GM21447 (cell line): ENCODE data around the gene BCAS3.
A peak's percentile ranks its signal among the peaks of the same experiment; 100 is the strongest.

ENCODE experiments used
- ATAC-seq: cut with Tn5 transposase; IDR thresholded peaks from one replicate; pipeline ENCODE4 v1.9.1; 2021; ENCODE audit not compliant: unreplicated experiment

BCAS3 gene

GRCh38 chr17:61412143-61412859, 734.6 kb downstream of the BCAS3 start:
- ATAC-seq = peak; percentile 72

GRCh38 chr17:61412860-61413660, 735.4 kb downstream of the BCAS3 start:
- no peak for ATAC-seq

- ATAC-seq = no peak
These were observed 736.0 kb downstream of the BCAS3 start for GRCh38 chr17:61413661-61414126.

DNA sequence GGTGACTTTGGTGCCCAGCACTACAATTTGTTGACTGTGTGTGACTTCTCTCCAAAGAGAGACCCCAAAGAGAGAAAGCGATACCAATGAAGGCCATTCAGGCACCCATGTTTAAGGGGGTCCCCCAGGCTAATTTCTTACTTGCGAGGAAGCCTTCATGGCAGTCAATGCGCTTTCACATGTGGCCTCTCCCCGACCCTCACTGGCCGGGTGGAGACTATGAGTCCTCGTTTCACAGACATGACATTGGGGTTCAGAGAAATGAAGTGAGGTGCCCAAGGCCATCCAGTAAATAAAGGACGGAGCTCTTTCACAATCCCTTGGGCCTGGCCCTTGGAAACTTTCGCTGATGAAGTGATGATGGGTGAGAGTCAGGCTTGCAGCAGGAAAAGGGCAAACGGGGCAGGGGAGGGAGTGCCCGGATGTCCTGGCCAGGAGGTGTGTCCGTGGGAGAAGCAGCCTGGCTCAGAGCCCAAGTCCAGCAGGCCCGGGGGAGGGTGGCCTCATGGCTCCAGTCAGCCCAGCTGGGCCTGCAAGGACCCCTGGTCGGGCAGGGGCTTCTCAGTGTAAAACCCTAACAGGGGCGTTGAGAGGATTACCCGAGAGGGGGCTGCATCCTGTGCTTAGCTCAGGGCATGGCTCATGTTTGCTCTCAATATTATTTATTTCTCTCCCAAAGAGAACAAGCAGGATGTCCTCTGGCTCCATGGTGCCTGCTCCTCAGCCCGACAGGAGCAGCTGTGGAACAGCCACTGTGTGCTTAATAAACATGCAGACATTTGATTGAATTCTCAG, 736.7 kb downstream of the BCAS3 start:
- no peak for ATAC-seq

DNA sequence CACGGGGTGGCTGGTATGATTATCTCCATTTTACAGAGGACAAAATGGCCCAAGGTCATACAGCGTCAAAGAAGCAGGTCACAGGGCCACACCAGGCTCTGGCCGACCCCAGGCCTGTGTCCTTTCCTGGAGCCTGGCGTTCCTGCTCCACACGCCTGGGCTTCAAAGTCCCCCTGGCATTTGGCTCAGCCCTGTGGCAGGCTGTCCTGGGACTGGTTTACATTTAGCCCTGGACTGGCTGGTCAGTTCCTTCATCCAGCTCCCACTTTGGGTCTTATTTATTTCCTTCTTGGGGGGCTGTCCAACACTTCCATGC, 737.2 kb downstream of the BCAS3 start:
- ATAC-seq = no peak

- ATAC-seq = no peak
These were observed 737.9 kb downstream of the BCAS3 start for GRCh38 chr17:61415374-61416210.

DNA sequence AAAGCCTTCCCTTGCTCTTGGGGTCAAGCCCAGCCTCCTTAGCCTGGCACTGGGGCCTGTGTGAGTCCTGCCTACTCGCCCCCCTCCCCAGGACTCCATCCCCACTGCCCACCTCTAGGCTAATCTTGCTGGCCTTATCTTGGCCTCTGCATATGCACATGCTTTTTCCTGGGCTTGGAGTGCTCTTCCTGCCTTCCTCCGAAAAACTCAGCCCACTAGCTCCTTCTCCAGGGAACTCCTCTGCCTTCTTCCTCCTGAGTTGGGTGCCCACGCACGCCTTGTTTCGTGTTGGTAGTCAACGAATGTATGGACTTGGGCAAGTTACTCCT, 738.5 kb downstream of the BCAS3 start:
- ATAC-seq = no peak

GRCh38 chr17:61416540-61417363, 739.1 kb downstream of the BCAS3 start:
- ATAC-seq = no peak

- no peak for ATAC-seq
These were observed 740.8 kb downstream of the BCAS3 start for GRCh38 chr17:61418449-61418848.

DNA sequence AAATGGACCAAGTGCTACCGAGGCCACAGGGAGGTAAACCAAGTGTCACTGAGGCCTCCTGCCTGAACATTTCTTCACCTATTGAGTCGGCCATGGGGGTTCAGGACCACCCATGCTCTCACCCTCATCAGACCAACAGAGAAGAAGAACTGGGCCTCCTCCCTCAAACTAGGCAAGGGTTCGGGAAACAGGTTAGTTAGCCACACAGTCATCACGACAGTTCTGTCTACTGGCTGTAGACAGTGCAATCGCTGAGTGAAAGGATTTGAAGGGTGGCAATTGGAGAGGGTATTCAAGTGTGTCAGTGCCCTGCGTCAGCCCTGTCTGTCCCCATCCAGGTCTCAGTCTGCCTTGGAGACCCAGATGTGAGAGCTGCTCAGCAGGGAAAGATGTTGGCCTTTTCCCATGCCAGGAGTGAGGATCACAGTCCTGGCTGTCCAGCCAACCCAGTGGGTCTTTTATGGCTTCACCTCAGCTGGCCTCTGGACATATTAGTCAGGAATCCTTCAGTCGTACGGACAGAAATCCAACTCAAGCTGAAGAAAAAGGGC, 741.9 kb downstream of the BCAS3 start:
- ATAC-seq = no peak

- ATAC-seq = no peak
These were observed 742.4 kb downstream of the BCAS3 start for GRCh38 chr17:61420052-61420451.

DNA sequence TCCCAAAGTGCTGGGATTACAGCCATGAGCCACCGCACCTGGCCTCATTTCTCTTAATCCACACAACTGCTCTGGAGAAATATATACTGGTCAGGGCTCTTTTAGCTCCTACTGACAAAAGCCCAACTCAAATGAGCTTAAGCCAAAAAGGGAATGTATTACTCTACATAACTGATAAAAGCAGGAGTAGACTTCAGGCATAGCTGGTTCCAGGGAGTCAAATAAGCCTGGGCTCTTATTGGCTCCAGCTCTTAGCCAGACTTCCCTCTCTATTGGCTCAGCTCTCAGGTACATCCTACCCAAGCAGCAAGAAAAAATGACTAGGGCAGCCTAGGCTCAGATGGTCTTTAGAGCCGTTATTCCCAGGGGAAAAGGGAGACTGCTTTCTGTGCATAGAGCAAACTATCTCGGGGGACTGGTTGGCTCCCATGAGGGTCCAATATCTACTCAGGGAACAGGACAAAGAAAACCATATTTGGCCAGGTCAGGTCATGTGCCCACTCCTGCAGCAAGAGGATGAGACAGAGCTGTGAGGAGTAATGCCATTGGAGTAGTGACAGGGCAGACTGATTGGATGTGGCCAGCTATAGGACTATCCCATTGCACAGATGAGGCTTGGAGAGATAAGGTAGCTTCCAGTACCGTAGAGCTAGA, 743.2 kb downstream of the BCAS3 start:
- ATAC-seq = no peak

DNA sequence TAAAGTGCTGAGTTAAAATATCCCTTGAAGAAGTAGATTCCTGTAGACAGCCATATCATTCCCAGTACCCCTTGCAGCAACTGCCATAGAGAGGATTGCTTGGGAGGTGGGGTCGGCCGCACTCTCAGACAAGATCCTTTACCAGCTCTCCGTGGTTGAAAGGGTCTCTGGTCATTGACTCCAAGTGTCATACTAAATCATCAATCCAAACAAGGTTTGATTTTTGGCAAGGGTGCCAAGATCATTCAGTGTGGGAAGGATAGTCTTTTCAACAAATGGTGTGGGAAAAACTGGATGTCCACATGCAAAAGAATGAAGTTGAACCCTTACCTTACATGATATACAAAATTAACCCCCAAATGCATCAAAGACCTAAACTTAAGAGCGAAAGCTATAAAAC, 743.8 kb downstream of the BCAS3 start:
- no peak for ATAC-seq

GRCh38 chr17:61422116-61422799, 744.6 kb downstream of the BCAS3 start:
- ATAC-seq = no peak

DNA sequence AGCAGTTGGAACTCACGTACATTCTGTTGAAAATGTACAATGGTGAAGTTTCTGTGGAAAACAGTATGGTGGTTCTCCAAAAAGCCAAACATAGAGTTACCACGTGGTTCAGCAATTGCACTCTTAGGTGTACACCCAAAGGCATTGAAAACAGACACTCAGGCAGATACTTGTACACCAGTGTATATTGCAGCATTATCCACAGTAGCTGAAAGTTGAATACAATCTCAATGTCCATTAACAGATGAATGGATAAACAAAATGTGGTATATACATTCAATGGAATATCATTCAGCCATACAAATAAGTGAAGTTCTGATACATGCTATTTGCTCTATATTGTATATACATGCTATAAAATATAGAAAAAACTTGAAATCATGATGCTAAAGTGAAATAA, 745.2 kb downstream of the BCAS3 start:
- no peak for ATAC-seq

DNA sequence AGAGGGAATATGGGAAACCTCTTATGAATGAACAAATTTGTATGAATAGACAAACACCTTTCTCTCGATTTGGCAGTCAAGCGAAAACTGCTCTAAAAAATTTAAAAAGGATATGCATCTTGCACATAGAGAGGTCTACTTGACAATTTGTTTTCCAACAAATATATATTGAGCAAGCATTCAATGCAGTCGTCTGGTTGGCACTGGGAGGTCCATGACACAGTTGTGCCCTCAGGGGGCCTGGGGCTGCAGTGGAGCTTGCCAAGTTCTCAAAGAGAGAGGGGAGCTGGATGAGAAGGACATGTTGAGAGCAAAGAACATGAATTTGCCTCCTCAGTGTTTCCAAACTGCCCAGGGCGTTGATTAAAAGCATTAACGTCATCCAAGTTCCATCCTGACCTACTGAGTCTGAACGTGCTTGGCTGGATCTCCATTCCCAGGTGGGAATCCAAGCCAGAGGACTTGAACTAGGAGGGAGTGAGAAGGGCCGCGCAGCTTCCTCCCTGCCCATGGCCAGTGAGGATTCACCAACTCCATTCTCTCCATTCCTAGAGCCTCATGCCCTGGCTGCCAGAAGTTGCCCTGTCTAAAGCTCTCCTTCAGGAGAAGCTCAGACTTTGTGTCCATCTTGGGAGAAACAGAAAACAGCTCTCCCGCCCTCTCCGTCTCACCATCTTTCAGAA, 746.5 kb downstream of the BCAS3 start:
- no peak for ATAC-seq

DNA sequence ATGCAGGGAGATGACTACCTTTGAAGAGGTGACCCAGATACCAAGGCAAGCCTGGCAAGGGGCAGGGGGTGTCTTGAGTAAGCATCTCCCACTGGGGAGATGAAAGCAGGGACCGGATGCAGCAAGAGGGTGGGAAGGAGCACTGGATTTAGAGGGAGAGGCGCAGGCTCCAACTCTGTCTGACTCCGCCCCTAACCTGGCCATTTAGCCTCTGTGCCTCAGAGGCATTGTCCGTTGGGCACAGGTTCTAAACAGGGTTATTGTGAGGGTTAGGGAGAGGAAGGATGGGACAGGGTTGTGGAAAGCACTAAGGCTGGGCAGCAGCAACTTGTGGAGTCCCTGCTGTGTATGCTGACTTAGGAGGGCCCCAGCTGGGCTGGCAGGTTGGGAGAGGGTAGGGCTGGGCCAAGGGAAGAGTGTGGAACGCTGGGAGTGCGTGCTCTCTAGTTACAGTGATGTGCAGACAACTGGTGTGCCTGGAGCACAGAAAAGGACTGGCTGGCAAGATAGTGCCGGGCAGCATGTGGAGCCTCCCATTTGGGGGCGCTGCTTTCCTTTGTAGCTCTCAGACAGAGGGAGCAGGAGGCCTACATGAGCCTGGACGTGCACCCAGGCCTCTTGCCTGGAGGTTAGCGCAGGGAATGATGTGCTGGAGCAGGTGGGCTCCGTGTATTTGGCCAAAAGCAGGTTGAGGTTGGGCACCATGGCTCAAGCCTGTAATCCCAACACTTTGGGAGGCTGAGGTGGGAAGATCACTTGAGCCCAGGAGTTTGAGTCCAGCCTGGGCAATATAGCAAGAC, 748.2 kb downstream of the BCAS3 start:
- ATAC-seq = no peak
